ENCODE data around the gene MED16.

MED16 gene

DNA sequence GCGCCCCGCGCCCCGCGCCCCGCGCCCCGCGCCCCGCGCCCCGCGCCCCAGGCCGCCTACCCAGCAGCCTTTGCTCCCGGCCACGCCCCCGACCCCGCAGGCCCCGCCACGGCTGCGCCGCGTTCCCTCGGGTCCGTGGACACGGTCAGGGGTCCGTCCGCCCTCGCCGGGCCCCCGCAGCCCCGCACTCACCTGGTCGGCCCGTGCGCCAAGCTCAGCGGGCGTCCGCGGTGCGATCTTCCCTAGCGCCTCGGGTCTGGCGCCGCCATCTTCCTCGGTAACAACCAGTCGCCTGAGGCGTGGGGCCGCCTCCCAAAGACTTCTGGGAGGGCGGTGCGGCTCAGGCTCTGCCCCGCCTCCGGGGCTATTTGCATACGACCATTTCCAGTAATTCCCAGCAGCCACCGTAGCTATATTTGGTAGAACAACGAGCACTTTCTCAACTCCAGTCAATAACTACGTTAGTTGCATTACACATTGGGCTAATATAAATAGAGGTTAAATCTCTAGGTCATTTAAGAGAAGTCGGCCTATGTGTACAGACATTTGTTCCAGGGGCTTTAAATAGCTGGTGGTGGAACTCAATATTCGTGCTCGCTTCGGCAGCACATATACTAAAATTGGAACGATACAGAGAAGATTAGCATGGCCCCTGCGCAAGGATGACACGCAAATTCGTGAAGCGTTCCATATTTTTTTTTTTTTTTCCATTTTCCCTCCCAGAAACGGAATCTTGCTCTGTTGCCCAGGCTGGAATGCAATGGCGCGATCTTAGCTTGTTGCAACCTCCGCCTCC, at the start of gene MED16, which contains the start of gene RNU6-9:
TSS of gene MED16 (minus strand) at position 294 of the 796 bp plus-strand sequence. CDS start 2,056 bp downstream, outside the sequence.
TSS of gene RNU6-9 (plus strand) at position 591 of the 796 bp plus-strand sequence.
- DNase-seq: peak; percentile 92

DNA sequence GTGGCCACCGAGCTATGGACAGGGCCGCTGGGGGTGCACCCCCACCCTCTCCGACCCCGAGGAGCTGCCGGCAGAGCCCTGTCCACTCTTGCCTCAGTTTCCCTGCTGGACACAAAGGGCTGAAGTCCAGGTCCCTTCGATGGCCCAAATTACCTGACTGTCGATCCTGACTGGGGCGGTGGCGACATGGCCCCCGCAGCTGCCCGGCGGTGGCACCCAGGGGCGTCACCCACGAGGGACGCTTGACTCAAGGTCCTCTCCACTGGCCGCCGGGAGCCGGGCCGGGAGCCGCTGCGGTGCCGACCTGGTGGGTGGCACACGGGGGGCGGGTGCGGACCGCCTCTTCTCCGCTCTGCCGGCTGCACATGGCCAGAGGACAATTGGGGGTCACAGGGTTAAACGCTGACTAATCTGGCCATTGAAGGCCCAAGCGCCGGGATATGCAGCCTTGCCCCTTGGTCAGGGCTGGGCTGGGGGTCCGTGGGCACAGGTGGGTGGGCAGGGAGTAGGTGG, 49.2 kb upstream of the MED16 start:
- DNase-seq: no peak

DNA sequence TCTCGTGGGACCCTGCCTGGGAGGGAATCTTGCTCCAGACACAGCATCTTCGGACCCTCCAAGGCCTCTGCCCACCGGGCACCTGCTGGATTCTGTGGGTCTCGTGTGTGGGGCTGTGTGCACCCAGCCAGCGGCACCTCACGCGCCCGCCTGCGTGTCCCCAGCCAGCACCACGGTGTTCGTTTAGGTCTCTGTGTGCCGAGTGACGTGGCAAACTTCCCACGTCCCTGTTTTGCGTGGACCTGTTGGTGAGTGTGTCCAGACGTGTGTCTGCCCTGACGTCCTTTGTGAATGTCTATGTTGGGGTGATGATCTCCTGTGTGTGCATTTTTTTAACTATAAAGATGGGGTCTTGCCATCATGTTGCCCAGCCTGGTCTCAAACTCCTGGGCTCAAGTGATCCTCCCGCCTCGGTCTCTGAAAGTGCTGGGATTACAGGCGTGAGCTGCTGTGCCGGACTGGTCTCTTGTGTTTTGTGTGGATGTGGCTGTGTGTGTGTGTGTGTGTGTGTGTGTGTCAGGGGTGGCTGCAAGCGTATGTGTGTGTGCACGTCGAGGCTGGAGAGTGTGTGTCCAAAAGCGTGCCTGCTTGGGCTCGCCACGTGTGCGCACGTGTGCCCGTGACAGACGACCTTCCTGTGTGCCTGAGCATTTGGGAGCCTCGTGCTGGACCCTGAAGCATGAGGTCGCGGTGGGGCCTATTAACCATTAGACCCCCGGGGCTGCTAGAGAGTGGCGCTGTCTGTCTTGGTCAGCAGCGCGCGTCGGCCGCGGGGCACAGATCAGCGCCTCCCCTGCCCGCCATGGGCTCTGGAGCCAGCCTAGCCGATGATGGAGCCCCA, 48.5 kb upstream of the MED16 start:
- no peak for DNase-seq

DNA sequence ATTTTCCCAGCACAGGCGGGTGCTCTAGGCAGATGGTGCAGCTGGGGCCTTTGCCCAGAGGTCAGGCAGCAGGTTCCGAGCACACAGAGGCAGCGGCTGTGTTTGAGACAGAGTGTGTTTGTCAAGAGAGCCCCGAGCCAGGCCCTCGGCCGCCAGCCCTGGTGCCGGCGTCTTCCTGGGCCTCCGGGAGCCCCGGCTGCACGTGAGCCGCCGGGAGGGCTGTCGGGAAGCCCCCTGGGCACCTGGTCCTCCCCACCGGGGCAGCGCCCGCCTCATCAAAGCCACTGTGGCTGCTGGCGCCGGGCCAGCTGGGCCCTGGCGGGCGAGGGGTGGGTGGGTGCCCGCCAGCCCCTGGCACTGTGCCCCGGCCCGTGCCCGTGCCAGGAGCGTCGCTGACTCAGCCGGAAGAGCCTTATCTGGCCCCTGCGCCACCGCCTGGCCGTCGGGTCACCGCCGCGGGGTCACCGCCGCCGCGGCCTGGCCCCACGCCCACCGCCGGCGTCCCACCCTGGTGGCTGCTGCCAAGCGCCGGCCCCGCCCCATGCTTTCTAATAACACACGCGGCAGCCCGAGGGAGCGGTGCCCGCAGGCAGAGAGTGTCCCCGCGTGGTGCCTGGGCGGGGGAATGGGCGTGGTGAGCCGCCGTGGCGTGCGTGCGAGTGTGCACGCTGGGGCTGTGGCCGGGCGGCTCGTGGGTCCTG, 47.8 kb upstream of the MED16 start:
- peak; percentile 76 for DNase-seq

GRCh38 chr19:939922-940321, 46.9 kb upstream of the MED16 start:
- no peak for DNase-seq

DNA sequence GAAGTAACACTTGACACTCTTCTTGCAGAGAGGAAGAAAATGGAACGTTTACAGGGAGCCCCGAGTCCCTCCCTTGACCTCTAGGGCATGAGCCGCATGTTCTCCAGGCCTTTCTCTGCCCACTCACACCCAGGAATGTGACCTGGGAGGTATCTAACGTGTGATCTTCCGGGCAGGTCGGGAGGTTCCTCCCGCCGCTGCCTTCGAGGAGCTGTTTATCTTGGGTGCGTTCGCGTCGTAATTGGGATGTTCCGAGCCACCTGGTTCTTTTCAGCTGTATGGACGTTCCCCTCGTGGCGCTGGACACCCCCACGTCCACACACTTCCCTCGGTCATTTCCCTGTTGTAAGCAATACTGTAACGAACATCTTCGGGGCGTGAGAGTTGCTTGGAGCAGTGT, 46.5 kb upstream of the MED16 start:
- DNase-seq: no peak

GRCh38 chr19:938233-938923, 45.4 kb upstream of the MED16 start:
- DNase-seq: no peak

- DNase-seq: peak; percentile 56
Observed at GRCh38 chr19:937259-937694, 44.3 kb upstream of the MED16 start.

DNA sequence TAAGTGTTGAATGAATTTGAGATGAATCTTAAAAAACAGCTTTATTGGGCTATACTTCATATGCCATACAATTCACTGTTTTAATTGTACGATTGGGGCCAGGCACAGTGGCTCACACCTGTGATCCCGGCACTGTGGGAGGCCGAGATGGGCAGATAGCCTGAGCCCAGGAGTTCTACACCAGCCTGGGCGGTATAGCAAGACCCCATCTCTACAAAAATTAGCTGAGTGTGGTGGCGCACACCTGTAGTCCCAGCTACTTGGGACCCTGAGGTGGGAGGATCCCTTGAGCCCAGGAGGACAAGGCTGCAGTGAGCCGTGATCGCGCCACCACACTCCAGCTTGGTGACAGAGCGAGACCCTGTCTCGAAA, 43.2 kb upstream of the MED16 start:
- no peak for DNase-seq

- DNase-seq: no peak
Observed at GRCh38 chr19:934865-935479, 42.0 kb upstream of the MED16 start.

GRCh38 chr19:934197-934840, 41.3 kb upstream of the MED16 start:
- DNase-seq: no peak

DNA sequence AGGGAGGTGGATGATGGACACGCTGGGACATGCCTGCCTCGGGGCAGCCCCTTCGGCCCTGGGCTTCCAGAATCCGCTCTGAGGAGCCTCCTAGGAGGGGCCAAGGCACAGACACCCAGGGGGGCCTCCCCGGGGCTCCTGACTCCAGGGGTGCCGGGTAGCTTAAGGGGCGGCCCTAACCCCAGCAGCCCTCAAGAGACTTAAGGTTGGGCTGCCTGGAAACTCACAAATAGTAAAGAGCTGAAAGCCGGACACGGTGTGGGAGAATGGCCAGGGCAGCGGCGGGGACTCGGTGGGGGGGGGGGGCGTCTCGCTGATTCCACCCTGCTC, 40.5 kb upstream of the MED16 start:
- no peak for DNase-seq

- DNase-seq: peak; percentile 27
Observed at GRCh38 chr19:932648-933552, 39.9 kb upstream of the MED16 start.

GRCh38 chr19:931860-932647, 39.1 kb upstream of the MED16 start:
- no peak for DNase-seq

DNA sequence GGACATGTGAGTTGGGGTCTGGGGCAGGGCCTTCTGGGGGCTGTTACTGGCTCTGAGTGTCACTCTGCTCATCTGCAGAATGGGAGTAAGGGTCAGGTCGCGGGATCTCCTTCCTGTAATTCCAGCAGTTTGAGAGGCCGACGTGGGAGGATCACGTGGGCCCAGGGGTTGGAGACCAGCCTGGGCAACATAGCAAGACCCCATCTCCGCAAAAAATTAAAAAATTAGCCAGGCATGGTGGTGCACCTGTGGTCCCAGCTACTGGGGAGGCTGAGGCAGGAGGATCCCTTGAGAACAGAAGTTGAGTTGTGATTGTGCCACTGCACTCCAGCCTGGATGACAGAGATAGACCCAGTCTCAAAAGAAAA, 36.9 kb upstream of the MED16 start:
- DNase-seq: no peak

GRCh38 chr19:929203-929890, 36.4 kb upstream of the MED16 start:
- DNase-seq: no peak

GRCh38 chr19:928471-929202, 35.6 kb upstream of the MED16 start:
- no peak for DNase-seq

DNA sequence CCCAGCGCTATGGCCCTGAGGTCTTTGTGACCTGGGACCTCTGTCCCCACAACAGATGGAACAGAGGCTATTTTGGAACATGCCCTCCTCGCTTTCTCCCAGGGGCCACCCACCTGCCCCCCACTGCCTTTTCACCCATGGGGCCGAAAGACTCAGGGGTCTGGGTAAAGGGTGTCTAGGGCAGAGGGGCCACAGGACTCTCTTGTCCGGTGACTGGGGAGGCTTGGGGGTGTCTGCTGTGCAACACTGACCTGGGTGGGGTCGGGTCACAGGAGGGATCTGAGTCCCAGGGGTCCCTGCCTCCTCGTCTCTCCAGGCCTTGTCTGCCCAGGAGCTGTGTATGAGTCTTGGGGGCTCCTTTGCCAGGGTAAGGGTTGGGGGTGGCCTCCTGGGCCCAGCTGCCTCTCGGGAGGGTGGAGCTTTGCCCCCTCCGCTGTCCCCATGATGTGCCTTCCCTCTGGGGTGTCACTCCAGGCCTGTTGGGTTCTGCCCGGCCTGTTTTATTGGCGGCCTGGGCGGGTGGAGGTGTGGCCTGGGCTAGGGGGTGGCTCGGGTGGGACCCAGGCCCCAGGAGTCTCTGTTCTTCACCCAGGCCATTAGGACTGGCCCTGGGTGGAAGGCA, 34.9 kb upstream of the MED16 start:
- DNase-seq: no peak

Data from CD4-positive, alpha-beta T cell treated with Interleukin-4 for 4 hours (primary cell).